K562 (cell line): ENCODE measurements around the gene TTC22.

ENCODE experiments used
- JUN ChIP-seq, 2 experiments: sonication (generic) in 1 of 2; formaldehyde crosslinking in 1 of 2; IDR thresholded peaks; 2 replicates each; pipeline versions ENCODE4 v1.6.1 to v1.8.0; 2012 to 2022; ENCODE audit warnings: borderline replicate concordance in 2 of 2, mild to moderate bottlenecking in 2 of 2, improper control_type of control experiment in 1 of 2, low read depth in 1 of 2, low read length in 1 of 2, missing genetic modification reagents in 1 of 2
- RBM39 ChIP-seq: fragments of 200-400 bp; formaldehyde crosslinking; optimal IDR thresholded peaks from 2 replicates; pipeline ENCODE3; 2018; ENCODE audit warnings: low read depth, low read length
- SIRT6 ChIP-seq: IDR thresholded peaks from one replicate; pipeline ENCODE4 v1.6.1; 2012; ENCODE audit warnings: low read depth, mild to moderate bottlenecking, control low read depth, inconsistent platforms, low read length, moderate library complexity
- TRIM28 ChIP-seq: fragments of 450-650 bp; IDR thresholded peaks from 2 replicates; pipeline ENCODE4 v1.6.1; 2017

DNA sequence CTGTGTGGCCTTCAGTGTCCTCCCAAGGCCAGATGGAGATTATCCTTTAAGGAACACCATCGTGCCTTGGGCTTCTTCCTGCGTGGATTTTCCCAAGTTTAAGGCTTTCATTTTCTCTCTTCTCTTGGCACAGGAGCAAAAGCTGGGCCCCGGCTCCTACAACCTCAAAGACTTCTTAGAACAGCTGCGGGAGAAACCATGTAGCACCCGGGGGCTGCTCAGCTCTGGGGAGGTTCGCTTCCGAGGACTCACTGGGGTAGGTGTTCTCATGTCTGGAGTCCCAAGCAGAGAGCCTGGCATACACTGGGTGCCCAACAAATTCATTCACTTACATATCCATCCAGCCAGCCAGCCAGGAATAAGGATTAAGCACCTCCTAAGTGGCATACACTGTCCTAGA, 6.6 kb upstream of the TTC22 start:
- TF ChIP-seq TRIM28 (no peak), RBM39 (no peak), SIRT6 (no peak), JUN (IDR thresholded peaks at IDR 0.05; ENCODE audit: borderline replicate concordance, low read depth, low read length) (no peak), JUN (CRISPR knock-in tag; IDR thresholded peaks at IDR 0.05; ENCODE audit: borderline replicate concordance) (no peak)
